MCF 10A (cell line): ENCODE results near the gene STXBP3. TPM values are rescaled to one million over a fixed set of nuclear protein-coding genes. Genes with fewer than 3 reads are reported as not detected.
A peak's percentile ranks its signal among the peaks of the same experiment; 100 is the strongest.

ENCODE experiments used
- BruUV-seq: library from RNA; stranded (reverse); fragments of 400-500 nt; replicated peaks from 2 replicates; lab custom pipeline; 2021; lab: Mats Ljungman, UMichigan
- CTCF ChIA-PET: fragments of 300-600 bp; sonication (Branson Sonifier 250); formaldehyde crosslinking; extraction: SDS; loops from one replicate; lab custom pipeline; 2021; ENCODE audit warnings: antibody characterized with exemption, inconsistent platforms; lab: Yijun Ruan, JAX
- POLR2A ChIA-PET: fragments of 300-600, 350-650 bp; sonication (Branson Sonifier 250); formaldehyde crosslinking; extraction: SDS; loops from one replicate; lab custom pipeline; 2020; ENCODE audit warnings: antibody characterized with exemption, inconsistent platforms; lab: Yijun Ruan, JAX
- DNase-seq: peaks from one replicate; pipeline ENCODE4 v3.0.0-alpha.2; 2018; ENCODE audit not compliant: unreplicated experiment
- H3K27ac Mint-ChIP-seq: one replicate; pipeline ENCODE4 v1.8.0; 2022; ENCODE audit warnings: mild to moderate bottlenecking, low read depth, mixed read lengths; ENCODE audit not compliant: unreplicated experiment
- H3K27me3 Mint-ChIP-seq: one replicate; pipeline ENCODE4 v1.8.0; 2022; ENCODE audit warnings: mixed read lengths; ENCODE audit not compliant: insufficient read depth, unreplicated experiment
- H3K36me3 Mint-ChIP-seq: one replicate; pipeline ENCODE4 v1.8.0; 2022; ENCODE audit warnings: mild to moderate bottlenecking, moderate library complexity, mixed read lengths; ENCODE audit not compliant: insufficient read depth, unreplicated experiment
- H3K4me1 Mint-ChIP-seq: one replicate; pipeline ENCODE4 v1.8.0; 2022; ENCODE audit warnings: mixed read lengths; ENCODE audit not compliant: insufficient read depth, unreplicated experiment
- H3K4me3 Mint-ChIP-seq: one replicate; pipeline ENCODE4 v1.8.0; 2022; ENCODE audit warnings: mild to moderate bottlenecking, moderate library complexity, mixed read lengths; ENCODE audit not compliant: unreplicated experiment
- H3K9me3 Mint-ChIP-seq: one replicate; pipeline ENCODE4 v1.8.0; 2022; ENCODE audit warnings: mixed read lengths; ENCODE audit not compliant: unreplicated experiment
- intact Hi-C: fragments of 100-400 bp; cut with micrococcal nuclease; formaldehyde crosslinking; loops from 2 replicates; pipeline ENCODE4 v1.14.1; 2022
- total RNA-seq: library from RNA; stranded (reverse); gene quantifications from 2 replicates; pipeline ENCODE4 v1.2.3, GENCODE V29; 2022
- TF ChIP-seq, protein P1 (sequence below): fragments of 200-600 bp; IDR thresholded peaks from one replicate; pipeline ENCODE4 v1.8.0; 2022; ENCODE audit warnings: antibody characterized with exemption, mild to moderate bottlenecking; ENCODE audit not compliant: unreplicated experiment

The STXBP3 gene
- total RNA-seq, 1 experiment from 2014 or later, result 47.4 TPM

DNA sequence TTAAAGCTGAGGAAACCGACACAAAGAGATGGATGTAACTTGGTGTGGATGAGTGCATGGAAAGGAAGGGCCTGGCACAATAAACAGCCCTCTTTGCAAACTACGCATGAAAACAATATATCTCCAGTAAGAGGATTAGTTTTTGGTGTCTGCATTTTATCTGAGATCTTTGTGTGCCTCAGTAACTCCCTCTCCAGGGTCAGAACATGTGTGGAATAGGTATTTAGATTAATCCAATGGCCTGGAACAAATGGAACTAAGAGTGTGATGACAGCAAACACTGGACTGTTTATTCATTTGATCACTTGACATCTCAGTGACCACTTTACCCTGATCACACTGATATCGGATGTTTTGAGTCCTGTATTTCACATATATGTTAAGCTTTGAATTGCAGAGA, 65.1 kb downstream of the STXBP3 start:
- H3K27me3 Mint-ChIP-seq, result no peaks in the 10 kb centered on the region
- H3K4me3 Mint-ChIP-seq, result no peak overlapping the region
- no TSS peak for BruUV-seq
- DNase-seq, result no peak
- CTCF ChIA-PET, result interaction anchor here (0.9 kb wide), 1 partner anchor 10 kb away, joined by 3 read pairs; no protein-coding TSS in a partner anchor
- TF ChIP-seq, protein P1, sequence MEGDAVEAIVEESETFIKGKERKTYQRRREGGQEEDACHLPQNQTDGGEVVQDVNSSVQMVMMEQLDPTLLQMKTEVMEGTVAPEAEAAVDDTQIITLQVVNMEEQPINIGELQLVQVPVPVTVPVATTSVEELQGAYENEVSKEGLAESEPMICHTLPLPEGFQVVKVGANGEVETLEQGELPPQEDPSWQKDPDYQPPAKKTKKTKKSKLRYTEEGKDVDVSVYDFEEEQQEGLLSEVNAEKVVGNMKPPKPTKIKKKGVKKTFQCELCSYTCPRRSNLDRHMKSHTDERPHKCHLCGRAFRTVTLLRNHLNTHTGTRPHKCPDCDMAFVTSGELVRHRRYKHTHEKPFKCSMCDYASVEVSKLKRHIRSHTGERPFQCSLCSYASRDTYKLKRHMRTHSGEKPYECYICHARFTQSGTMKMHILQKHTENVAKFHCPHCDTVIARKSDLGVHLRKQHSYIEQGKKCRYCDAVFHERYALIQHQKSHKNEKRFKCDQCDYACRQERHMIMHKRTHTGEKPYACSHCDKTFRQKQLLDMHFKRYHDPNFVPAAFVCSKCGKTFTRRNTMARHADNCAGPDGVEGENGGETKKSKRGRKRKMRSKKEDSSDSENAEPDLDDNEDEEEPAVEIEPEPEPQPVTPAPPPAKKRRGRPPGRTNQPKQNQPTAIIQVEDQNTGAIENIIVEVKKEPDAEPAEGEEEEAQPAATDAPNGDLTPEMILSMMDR, result no peak
- peaks cover 40% of the 10 kb centered on the region for H3K36me3 Mint-ChIP-seq
- H3K9me3 Mint-ChIP-seq, result no peaks in the 10 kb centered on the region
- POLR2A ChIA-PET, result interaction anchor here (1.6 to 1.7 kb wide), 2 partner anchors 17 to 19 kb away, joined by 3 read pairs; no protein-coding TSS in a partner anchor
- H3K27ac Mint-ChIP-seq, result no peak overlapping the region
- H3K4me1 Mint-ChIP-seq, result peaks cover 8% of the 10 kb centered on the region
- intact Hi-C loops, result no loop called here

DNA sequence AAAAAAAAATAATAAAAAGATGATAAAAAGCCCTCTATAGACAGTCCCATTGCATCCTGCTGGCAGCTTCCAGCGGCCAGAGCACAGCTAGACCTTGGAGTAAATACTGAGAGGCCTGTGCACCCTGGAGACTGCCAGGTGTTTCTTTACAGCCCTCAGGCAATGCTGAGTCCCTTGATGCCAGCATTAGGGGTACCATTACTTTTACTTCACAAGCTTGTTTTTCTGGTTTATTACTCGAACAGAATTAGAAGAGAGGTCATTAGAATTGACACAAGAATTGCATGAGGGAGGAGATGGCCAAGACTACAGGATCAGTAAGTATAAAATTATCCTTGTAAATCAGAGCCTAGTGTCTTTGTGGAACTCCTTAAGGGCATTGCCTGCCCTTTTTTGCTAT, 66.9 kb downstream of the STXBP3 start:
- Mint-ChIP-seq H3K27ac (no peak overlapping the region), H3K27me3 (no peaks in the 10 kb centered on the region), H3K36me3 (peaks cover 23% of the 10 kb centered on the region), H3K9me3 (no peaks in the 10 kb centered on the region), H3K4me3 (no peak overlapping the region), H3K4me1 (peaks cover 21% of the 10 kb centered on the region)
- intact Hi-C loops, result no loop called here
- TF ChIP-seq, protein P1, result no peak
- no peak for DNase-seq
- ChIA-PET CTCF (interaction anchor here (0.8 to 1.0 kb wide), 2 partner anchors 85 to 135 kb away, joined by 3 read pairs; no protein-coding TSS in a partner anchor), POLR2A (interaction anchor here (1.1 to 1.2 kb wide), 2 partner anchors 60 to 84 kb away, joined by 3 to 5 read pairs; no protein-coding TSS in a partner anchor)
- no TSS peak for BruUV-seq

DNA sequence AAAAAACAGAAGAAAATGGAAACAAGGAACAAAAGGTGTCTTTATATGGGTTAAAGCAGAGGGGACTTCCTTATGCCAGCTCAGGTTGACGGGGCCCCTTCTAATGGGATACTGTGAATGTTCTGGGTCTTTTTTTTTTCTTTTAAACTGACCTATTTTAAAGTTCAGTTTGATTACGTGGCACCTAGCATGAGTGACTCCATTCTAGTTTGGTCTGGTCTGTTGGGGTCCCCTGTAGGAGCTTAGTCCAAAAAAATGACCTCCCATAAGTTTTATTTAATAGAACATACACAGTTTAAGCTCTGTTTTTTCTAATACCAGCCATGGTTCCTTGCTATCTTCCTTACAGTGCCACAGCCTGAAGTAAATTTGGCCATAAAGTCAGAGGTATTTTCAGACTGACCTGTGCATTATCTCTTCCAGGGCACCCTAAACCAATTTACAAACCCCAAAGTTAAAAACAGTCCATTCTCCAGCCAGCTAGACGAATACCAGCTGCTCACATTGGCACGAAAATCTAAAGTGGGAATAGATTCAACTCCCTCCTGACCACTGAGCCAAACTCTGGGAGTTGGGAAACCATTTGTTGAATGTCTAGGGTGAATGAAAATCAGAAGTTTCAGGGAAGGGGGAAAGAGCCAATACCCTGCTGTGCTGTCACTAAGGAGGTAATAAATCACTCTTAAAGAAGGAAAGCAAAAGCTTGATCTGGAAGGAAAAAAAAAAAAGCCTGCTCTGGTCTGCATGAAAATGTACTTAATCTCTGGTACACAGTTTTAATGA, 68.1 kb downstream of the STXBP3 start:
- Mint-ChIP-seq H3K27me3 (no peaks in the 10 kb centered on the region), H3K4me3 (no peak overlapping the region), H3K9me3 (no peaks in the 10 kb centered on the region), H3K4me1 (peaks cover 22% of the 10 kb centered on the region), H3K27ac (peak overlapping the region; percentile 100), H3K36me3 (peaks cover 14% of the 10 kb centered on the region)
- POLR2A ChIA-PET, result interaction anchor here (0.6 to 1.2 kb wide), 4 partner anchors 61 to 146 kb away, joined by 3 read pairs; partner anchors contain the start of gene STXBP3
- no peak for DNase-seq
- CTCF ChIA-PET, result interaction anchor here (0.6 to 1.6 kb wide), 5 partner anchors 13 to 609 kb away, joined by 3 to 7 read pairs (median 3); no protein-coding TSS in a partner anchor
- intact Hi-C loops, result no loop called here
- BruUV-seq, result no TSS peak
- TF ChIP-seq, protein P1, result no peak

DNA sequence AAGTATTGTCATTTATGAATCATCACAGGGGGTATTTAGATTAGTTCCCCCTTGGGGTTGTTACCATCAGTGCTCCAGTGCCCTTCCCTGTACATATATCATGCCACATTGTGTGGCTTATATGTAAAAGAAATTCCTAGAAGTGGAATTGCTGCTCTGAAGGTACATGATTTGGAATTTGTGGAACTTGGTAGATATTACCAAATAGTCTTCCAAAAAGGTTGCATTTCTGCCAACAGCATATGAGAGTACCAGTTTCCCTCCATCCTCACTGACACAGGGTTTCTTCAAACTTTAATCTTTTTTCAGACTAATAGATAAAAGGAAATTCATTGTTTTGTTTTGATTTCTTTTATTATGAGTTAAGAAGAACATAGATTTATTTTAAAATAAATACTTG, 69.1 kb downstream of the STXBP3 start:
- no TSS peak for BruUV-seq
- POLR2A ChIA-PET, result interaction anchor here (0.7 kb wide), 1 partner anchor 9 kb away, joined by 5 read pairs; no protein-coding TSS in a partner anchor
- peaks cover 27% of the 10 kb centered on the region for H3K4me1 Mint-ChIP-seq
- H3K27me3 Mint-ChIP-seq, result no peaks in the 10 kb centered on the region
- H3K27ac Mint-ChIP-seq, result peak overlapping the region; percentile 100
- DNase-seq, result no peak
- H3K9me3 Mint-ChIP-seq, result no peaks in the 10 kb centered on the region
- TF ChIP-seq, protein P1, result no peak
- H3K36me3 Mint-ChIP-seq, result peaks cover 9% of the 10 kb centered on the region
- CTCF ChIA-PET, result no interaction called here
- intact Hi-C loops, result no loop called here
- peak overlapping the region; percentile 68 for H3K4me3 Mint-ChIP-seq
